Bronchial epithelial cell (primary cell): ENCODE measurements around the gene NR6A1. TPM values are rescaled to one million over a fixed set of nuclear protein-coding genes. Genes with fewer than 3 reads are reported as not detected.

Experiments
- DNase-seq: peaks from one replicate; pipeline ENCODE4 v3.0.0-alpha.2; 2010; ENCODE audit warnings: low read depth
- FAIRE-seq: peaks from 2 replicates; lab custom pipeline; 2011; peaks lifted over from hg19 to GRCh38; lab: Jason Lieb, UNC
- H3K27me3 ChIP-seq: 2 replicates; pipeline ENCODE4 v1.5.1; 2011; ENCODE audit warnings: low read length; ENCODE audit not compliant: control insufficient read depth, insufficient read depth
- H3K36me3 ChIP-seq: 2 replicates; pipeline ENCODE4 v1.5.1; 2011; ENCODE audit warnings: low read length; ENCODE audit not compliant: control insufficient read depth, insufficient read depth
- H3K4me3 ChIP-seq: 2 replicates; pipeline ENCODE4 v1.5.1; 2011; ENCODE audit warnings: mild to moderate bottlenecking, low read depth, low read length, control low read depth
- total RNA-seq: library from RNA; depleted of rRNA; stranded (reverse); fragments of >200 nt; gene quantifications from 2 replicates; pipeline ENCODE4 v1.2.1, GENCODE V29; 2014
- TF ChIP-seq, protein P1 (sequence below): IDR thresholded peaks from 2 replicates; pipeline ENCODE4 v1.5.1; 2011; ENCODE audit warnings: mild to moderate bottlenecking, moderate library complexity, low read length, control low read depth, inconsistent platforms; ENCODE audit not compliant: insufficient read depth, severe bottlenecking

NR6A1 gene
- total RNA-seq, 1 donor from 2014 or later: 2.9 TPM

DNA sequence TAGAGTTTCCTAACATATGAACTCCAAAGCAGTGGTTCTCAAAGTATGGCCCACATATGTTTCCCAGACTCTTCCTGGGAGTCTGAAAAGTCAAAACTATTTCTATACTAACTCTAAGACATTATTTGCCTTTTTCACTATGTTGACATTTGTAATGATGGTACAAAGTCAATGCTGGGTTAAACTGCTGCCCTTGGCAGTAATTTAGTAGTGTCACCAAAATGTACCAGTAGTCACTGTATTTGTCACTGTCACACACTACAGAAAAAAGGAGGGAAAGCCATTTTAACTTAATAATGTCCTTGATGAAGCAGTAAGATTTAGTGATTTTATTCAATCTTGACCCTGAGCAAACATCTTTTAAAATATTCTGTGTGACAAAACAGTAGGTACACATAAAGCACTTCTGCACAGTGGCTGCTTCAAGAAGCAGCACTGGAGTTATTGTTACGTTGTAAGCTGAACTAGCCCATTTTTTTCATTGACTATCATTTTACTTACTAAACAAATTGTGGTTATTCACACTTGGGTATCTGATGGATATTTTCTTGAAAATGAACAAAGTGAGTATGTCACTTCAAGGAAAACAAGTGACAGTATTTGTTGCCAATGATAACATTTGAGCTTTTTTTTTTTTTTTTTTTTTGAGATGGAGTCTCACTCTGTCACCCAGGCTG is 90.3 kb downstream of the NR6A1 start:
- Histone ChIP-seq H3K4me3 (no peak overlapping the region), H3K27me3 (no peaks in the 10 kb centered on the region), H3K36me3 (no peaks in the 10 kb centered on the region)
- TF ChIP-seq, protein P1, sequence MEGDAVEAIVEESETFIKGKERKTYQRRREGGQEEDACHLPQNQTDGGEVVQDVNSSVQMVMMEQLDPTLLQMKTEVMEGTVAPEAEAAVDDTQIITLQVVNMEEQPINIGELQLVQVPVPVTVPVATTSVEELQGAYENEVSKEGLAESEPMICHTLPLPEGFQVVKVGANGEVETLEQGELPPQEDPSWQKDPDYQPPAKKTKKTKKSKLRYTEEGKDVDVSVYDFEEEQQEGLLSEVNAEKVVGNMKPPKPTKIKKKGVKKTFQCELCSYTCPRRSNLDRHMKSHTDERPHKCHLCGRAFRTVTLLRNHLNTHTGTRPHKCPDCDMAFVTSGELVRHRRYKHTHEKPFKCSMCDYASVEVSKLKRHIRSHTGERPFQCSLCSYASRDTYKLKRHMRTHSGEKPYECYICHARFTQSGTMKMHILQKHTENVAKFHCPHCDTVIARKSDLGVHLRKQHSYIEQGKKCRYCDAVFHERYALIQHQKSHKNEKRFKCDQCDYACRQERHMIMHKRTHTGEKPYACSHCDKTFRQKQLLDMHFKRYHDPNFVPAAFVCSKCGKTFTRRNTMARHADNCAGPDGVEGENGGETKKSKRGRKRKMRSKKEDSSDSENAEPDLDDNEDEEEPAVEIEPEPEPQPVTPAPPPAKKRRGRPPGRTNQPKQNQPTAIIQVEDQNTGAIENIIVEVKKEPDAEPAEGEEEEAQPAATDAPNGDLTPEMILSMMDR: no peak
- DNase-seq (no peak), FAIRE-seq (no peak)

DNA sequence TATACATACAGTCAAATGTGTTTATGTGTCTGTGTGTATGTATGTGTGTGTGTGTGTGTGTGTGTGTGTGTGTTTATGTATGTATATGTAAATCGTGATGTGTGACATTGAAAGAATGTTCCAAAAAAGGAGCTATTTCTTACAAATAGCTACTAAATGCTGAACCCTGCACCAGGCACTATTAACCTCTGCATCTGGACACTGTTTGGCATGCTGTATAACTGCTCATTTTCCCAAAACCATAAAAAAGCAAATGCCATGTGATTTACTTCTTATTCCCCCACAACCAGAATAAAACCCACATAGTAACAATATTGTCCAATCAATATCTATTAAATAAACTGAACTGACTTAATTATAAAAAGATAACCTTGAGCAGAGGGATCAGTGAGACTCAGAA is 91.1 kb downstream of the NR6A1 start:
- Histone ChIP-seq H3K27me3 (no peaks in the 10 kb centered on the region), H3K4me3 (no peak overlapping the region), H3K36me3 (no peaks in the 10 kb centered on the region)
- TF ChIP-seq, protein P1: no peak
- DNase-seq (no peak), FAIRE-seq (no peak)

DNA sequence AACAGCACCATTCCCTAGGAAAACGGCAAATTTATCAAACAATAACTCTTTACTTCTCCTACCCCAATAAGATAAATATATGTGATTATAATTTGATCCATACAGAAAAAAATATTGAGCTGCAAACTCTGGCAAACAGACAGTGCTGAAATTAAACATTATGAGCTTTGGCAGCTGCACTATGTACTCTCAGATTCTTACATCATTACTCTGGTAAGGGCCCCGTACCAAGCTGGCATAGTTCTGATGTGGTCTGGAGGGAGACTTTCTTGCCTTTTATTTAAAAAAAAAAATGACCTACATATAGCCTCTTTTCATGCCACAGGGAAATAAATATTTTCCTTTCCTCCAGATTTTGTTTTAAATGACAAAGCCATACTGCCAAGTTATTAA is 95.0 kb downstream of the NR6A1 start:
- DNase-seq (no peak), FAIRE-seq (no peak)
- H3K27me3 ChIP-seq: no peaks in the 10 kb centered on the region
- H3K4me3 ChIP-seq: no peak overlapping the region
- TF ChIP-seq, protein P1: no peak
- H3K36me3 ChIP-seq: no peaks in the 10 kb centered on the region

DNA sequence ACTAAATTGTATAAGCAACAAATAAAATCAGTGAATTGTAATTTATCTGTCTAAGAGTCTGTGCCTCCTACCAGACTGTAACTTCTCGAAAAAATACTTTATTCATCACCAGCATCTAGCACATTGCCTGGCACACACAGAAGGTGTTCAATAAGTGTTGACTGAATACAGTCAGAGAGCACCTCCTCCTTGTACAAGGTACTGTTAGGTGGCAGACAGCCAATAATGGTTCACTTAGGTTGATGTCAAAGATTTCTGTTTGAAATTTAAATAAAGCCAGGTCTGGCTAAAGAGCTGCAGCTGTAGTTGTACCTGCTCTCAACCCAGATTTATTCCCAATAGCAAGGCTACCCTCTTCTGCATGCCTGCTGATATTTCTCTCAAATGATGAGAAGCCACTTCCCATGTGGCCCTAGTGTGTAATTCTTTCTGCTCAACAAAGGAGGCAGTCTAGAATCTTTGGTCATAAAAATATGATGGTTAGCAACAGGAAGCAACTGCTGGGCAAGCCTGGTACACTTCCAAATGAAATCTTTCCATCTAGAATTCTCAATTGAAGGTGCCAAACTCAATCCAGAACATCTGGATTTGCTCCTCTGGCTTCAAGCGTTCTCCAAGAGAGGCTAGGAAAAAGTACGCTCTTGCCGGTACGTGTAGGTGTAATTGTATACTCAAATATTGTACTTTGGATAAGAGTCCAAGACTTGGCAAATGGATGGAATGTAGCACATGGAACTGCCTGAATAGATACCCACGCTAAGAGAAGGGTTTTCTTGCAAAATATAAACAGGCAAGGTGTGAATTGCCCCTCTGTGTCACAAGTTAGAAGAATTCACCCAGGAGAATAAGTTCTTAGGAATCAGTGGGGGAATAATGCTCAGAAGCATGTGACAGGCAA is 95.6 kb downstream of the NR6A1 start:
- TF ChIP-seq, protein P1: no peak
- no peaks in the 10 kb centered on the region for H3K27me3 ChIP-seq
- no peak for DNase-seq
- H3K4me3 ChIP-seq: no peak overlapping the region
- no peak for FAIRE-seq
- H3K36me3 ChIP-seq: no peaks in the 10 kb centered on the region

DNA sequence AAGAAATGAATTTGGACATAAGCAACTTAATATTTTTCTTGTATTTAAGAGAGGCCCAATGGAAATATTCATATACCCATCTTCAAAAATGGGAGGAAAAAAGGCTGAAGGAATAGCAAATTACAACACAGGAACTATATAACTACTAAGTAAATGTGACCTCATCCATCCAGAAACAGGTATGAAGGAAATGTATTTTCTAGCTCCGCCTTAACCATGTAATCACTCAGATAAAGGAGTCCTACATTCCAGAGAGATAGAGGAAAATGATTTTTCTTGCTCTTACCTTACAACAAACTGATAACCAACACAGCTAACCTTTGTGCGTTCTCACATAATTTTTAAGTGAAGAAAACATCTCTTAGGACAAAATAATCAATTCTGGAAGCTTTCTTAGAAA is 96.5 kb downstream of the NR6A1 start:
- no peak overlapping the region for H3K4me3 ChIP-seq
- no peaks in the 10 kb centered on the region for H3K27me3 ChIP-seq
- FAIRE-seq (no peak), DNase-seq (no peak)
- TF ChIP-seq, protein P1: no peak
- H3K36me3 ChIP-seq: no peaks in the 10 kb centered on the region
